SK-N-SH (cell line): ENCODE measurements around the gene POLR1C. TPM values are rescaled to one million over a fixed set of nuclear protein-coding genes. Genes with fewer than 3 reads are reported as not detected.
A peak's percentile ranks its signal among the peaks of the same experiment; 100 is the strongest.

Experiments
- CTCF ChIA-PET: fragments of 300-600, 350-600 bp; formaldehyde crosslinking; extraction: SDS; loops from one replicate; lab custom pipeline; 2021; lab: Yijun Ruan, JAX
- POLR2A ChIA-PET: fragments of 350-600 bp; sonication (Branson Sonifier 250); formaldehyde crosslinking; extraction: SDS; loops from one replicate; lab custom pipeline; 2020; ENCODE audit warnings: antibody characterized with exemption, inconsistent platforms; lab: Yijun Ruan, JAX
- DNase-seq: peaks from one replicate; pipeline ENCODE4 v3.0.0; 2012
- H2AFZ ChIP-seq: fragments of 200-600 bp; sonication (generic); 2 replicates; pipeline ENCODE4 v1.8.1; 2016; ENCODE audit warnings: antibody characterized with exemption, mild to moderate bottlenecking, low read depth
- H3F3A ChIP-seq: fragments of 200-600 bp; sonication (generic); replicated peaks from 2 replicates; pipeline ENCODE3; 2016; ENCODE audit warnings: antibody characterized with exemption, mild to moderate bottlenecking; ENCODE audit not compliant: insufficient read depth
- H3K27ac ChIP-seq, 2 experiments: fragments of 200-500 bp in 1 of 2; fragments of 200-600 bp in 1 of 2; sonication (Bioruptor generic) in 1 of 2; sonication (generic), shearing (Covaris generic) in 1 of 2; 2 replicates each; pipeline versions ENCODE4 v1.5.1 to v1.6.1; 2014 to 2016; ENCODE audit warnings: low read depth in 2 of 2, inconsistent platforms in 1 of 2, low read length in 1 of 2, mild to moderate bottlenecking in 1 of 2, mixed read lengths in 1 of 2
- H3K27me3 ChIP-seq: fragments of 200-600 bp; sonication (generic), shearing (Covaris generic); 2 replicates; pipeline ENCODE4 v1.6.1; 2016; ENCODE audit warnings: mixed run types; ENCODE audit not compliant: insufficient read depth
- H3K36me3 ChIP-seq, 2 experiments: fragments of 200-500 bp in 1 of 2; fragments of 200-600 bp in 1 of 2; sonication (Bioruptor generic) in 1 of 2; sonication (generic) in 1 of 2; replicated peaks in 1 of 2; 2 replicates each; pipeline versions ENCODE3 to v1.5.1; 2014 to 2016; ENCODE audit warnings: low read length in 1 of 2, mild to moderate bottlenecking in 1 of 2; ENCODE audit not compliant: insufficient read depth in 2 of 2, control insufficient read depth in 1 of 2
- H3K4me1 ChIP-seq, 2 experiments: fragments of 200-500 bp in 1 of 2; fragments of 200-600 bp in 1 of 2; sonication (Bioruptor generic) in 1 of 2; sonication (generic), shearing (Covaris generic) in 1 of 2; 2 replicates each; pipeline versions ENCODE4 v1.5.1 to v1.6.1; 2014 to 2016; ENCODE audit warnings: low read depth in 1 of 2, low read length in 1 of 2, mixed run types in 1 of 2; ENCODE audit not compliant: insufficient read depth in 2 of 2, control insufficient read depth in 1 of 2
- H3K4me2 ChIP-seq: fragments of 200-600 bp; sonication (generic), shearing (Covaris generic); 2 replicates; pipeline ENCODE4 v1.6.1; 2017; ENCODE audit warnings: mixed run types
- H3K4me3 ChIP-seq, 2 experiments: fragments of 200-500 bp in 1 of 2; fragments of 200-600 bp in 1 of 2; sonication (Bioruptor generic) in 1 of 2; sonication (generic), shearing (Covaris generic) in 1 of 2; 2 replicates each; pipeline versions ENCODE4 v1.5.1 to v1.8.1; 2014 to 2016; ENCODE audit warnings: low read depth in 2 of 2, inconsistent platforms in 1 of 2, low read length in 1 of 2, mild to moderate bottlenecking in 1 of 2, mixed read lengths in 1 of 2, moderate library complexity in 1 of 2
- H3K79me2 ChIP-seq: fragments of 200-600 bp; sonication (generic); 2 replicates; pipeline ENCODE4 v1.8.1; 2017; ENCODE audit warnings: mild to moderate bottlenecking; ENCODE audit not compliant: insufficient read depth
- H3K9ac ChIP-seq: fragments of 200-600 bp; sonication (generic); 2 replicates; pipeline ENCODE4 v1.6.1; 2017; ENCODE audit warnings: mixed run types
- H3K9me2 ChIP-seq: fragments of 200-600 bp; sonication (generic); 2 replicates; pipeline ENCODE4 v1.6.1; 2017; ENCODE audit warnings: mixed run types
- H3K9me3 ChIP-seq: fragments of 200-600 bp; sonication (generic); 2 replicates; pipeline ENCODE4 v1.6.1; 2017; ENCODE audit warnings: mixed run types, mild to moderate bottlenecking, moderate library complexity
- H4K20me1 ChIP-seq: fragments of 200-600 bp; sonication (generic); 2 replicates; pipeline ENCODE4 v1.6.1; 2017; ENCODE audit warnings: mild to moderate bottlenecking, mixed run types; ENCODE audit not compliant: insufficient read depth
- CHD2 ChIP-seq: fragments of 150-350 bp; IDR thresholded peaks from 2 replicates; pipeline ENCODE4 v1.6.1; 2018; ENCODE audit warnings: low read length; ENCODE audit not compliant: partially characterized antibody
- CTCF ChIP-seq: fragments of 200-600 bp; sonication (generic); IDR thresholded peaks from 2 replicates; pipeline ENCODE4 v1.6.1; 2017; ENCODE audit warnings: antibody characterized with exemption, mild to moderate bottlenecking, moderate library complexity
- ELF1 ChIP-seq: IDR thresholded peaks from 2 replicates; pipeline ENCODE4 v1.4.0; 2012
- EP300 ChIP-seq, 2 experiments: IDR thresholded peaks; 2 replicates each; pipeline versions ENCODE4 v1.4.0 to v1.6.1; 2012; ENCODE audit warnings: borderline replicate concordance in 1 of 2, low read depth in 1 of 2, low read length in 1 of 2
- EZH2phosphoT487 ChIP-seq: fragments of 200-600 bp; sonication (generic); IDR thresholded peaks from 2 replicates; pipeline ENCODE4 v1.6.1; 2017; ENCODE audit warnings: low read depth, mixed run types, mild to moderate bottlenecking, antibody characterized with exemption, moderate library complexity, borderline replicate concordance
- FOSL2 ChIP-seq: IDR thresholded peaks from 2 replicates; pipeline ENCODE4 v1.4.0; 2012; ENCODE audit warnings: low read depth, mild to moderate bottlenecking, moderate library complexity, borderline replicate concordance
- GABPA ChIP-seq: IDR thresholded peaks from 2 replicates; pipeline ENCODE4 v1.4.0; 2012; ENCODE audit warnings: low read depth, mild to moderate bottlenecking
- MAX ChIP-seq: IDR thresholded peaks from 2 replicates; pipeline ENCODE4 v1.4.0; 2012; ENCODE audit warnings: low read depth
- NFIC ChIP-seq: IDR thresholded peaks from 2 replicates; pipeline ENCODE4 v1.4.0; 2012; ENCODE audit warnings: borderline replicate concordance
- NRF1 ChIP-seq: IDR thresholded peaks from 2 replicates; pipeline ENCODE4 v1.6.1; 2012; ENCODE audit warnings: low read depth, mild to moderate bottlenecking, low read length
- RAD21 ChIP-seq: IDR thresholded peaks from 2 replicates; pipeline ENCODE4 v1.6.1; 2012; ENCODE audit warnings: mild to moderate bottlenecking, low read length
- RCOR1 ChIP-seq: fragments of 150-350 bp; IDR thresholded peaks from 2 replicates; pipeline ENCODE4 v1.6.1; 2017; ENCODE audit warnings: antibody characterized with exemption, low read length
- REST ChIP-seq: IDR thresholded peaks from 2 replicates; pipeline ENCODE4 v1.6.1; 2012; ENCODE audit warnings: mild to moderate bottlenecking, low read depth, low read length, moderate library complexity
- RFX5 ChIP-seq: IDR thresholded peaks from 2 replicates; pipeline ENCODE4 v1.6.1; 2012; ENCODE audit warnings: mild to moderate bottlenecking, improper control_type of control experiment, low read length
- RXRA ChIP-seq: IDR thresholded peaks from 2 replicates; pipeline ENCODE4 v1.4.0; 2012; ENCODE audit warnings: low read depth, mild to moderate bottlenecking, borderline replicate concordance
- SMC3 ChIP-seq: IDR thresholded peaks from 2 replicates; pipeline ENCODE4 v1.6.1; 2012; ENCODE audit warnings: low read depth, low read length, improper control_type of control experiment
- TAF1 ChIP-seq: IDR thresholded peaks from 2 replicates; pipeline ENCODE4 v1.6.1; 2012; ENCODE audit warnings: low read depth, mild to moderate bottlenecking, low read length, moderate library complexity, borderline replicate concordance
- TCF12 ChIP-seq: IDR thresholded peaks from 2 replicates; pipeline ENCODE4 v1.4.0; 2012
- USF1 ChIP-seq: IDR thresholded peaks from 2 replicates; pipeline ENCODE4 v1.4.0; 2012; ENCODE audit warnings: low read depth, borderline replicate concordance
- USF2 ChIP-seq: fragments of 150-350 bp; IDR thresholded peaks from 2 replicates; pipeline ENCODE4 v1.6.1; 2017; ENCODE audit warnings: antibody characterized with exemption, low read length, low read depth, borderline replicate concordance
- YY1 ChIP-seq: IDR thresholded peaks from 2 replicates; pipeline ENCODE4 v1.4.0; 2012; ENCODE audit warnings: low read depth, mild to moderate bottlenecking
- ZBTB33 ChIP-seq: IDR thresholded peaks from 2 replicates; pipeline ENCODE4 v1.4.0; 2012; ENCODE audit warnings: low read depth, borderline replicate concordance
- WGBS: methylation state at CpG from one replicate; pipeline ENCODE4 v1.1.6; 2017; ENCODE audit warnings: low lambda C conversion rate; 5-methylcytosine and 5-hydroxymethylcytosine counted together
- polyA plus RNA-seq, 3 experiments: library from polyadenylated mRNA; depleted of rRNA; stranded (reverse); fragments of >200 nt; gene quantifications; 2 replicates each; pipeline ENCODE4 v1.2.3, GENCODE V29; 2012

Gene POLR1C
- polyA plus RNA-seq, 1 of the 3 experiments (the other 2 are of a cell fraction): 59.1 TPM

GRCh38 chr6:43509984-43510826 lies 6.7 kb upstream of the POLR1C start, which contains the start of gene LRRC73:
TSS of gene LRRC73 (minus strand) at chr6:43510346. CDS start at chr6:43509785, 561 bp downstream.
- peak; percentile 94 for DNase-seq
- no peaks in the 10 kb centered on the region for H3K9me3 ChIP-seq
- H3F3A ChIP-seq: peaks cover 14% of the 10 kb centered on the region
- no peaks in the 10 kb centered on the region for H3K9me2 ChIP-seq
- no peaks in the 10 kb centered on the region for H3K27me3 ChIP-seq
- H3K4me2 ChIP-seq: peak within 1 kb of the TSS; percentile 92
- H3K4me3 ChIP-seq: peak within 1 kb of the TSS; percentile 65 to 73
- CTCF ChIA-PET: interaction anchor here (0.6 to 22.4 kb wide), 15 partner anchors 10 to 569 kb away, joined by 3 to 382 read pairs (median 4); partner anchors contain the start of gene DLK2
- peaks cover 14% of the 10 kb centered on the region for H3K79me2 ChIP-seq
- peak within 1 kb of the TSS; percentile 41; the same call in 1 of the 2 replicates for H2AFZ ChIP-seq
- WGBS: 20% methylated on average over 17 of the region's 96 CpGs
- H3K9ac ChIP-seq: peak within 1 kb of the TSS; percentile 63
- POLR2A ChIA-PET: interaction anchor here (0.5 to 1.6 kb wide), 13 partner anchors 8 to 563 kb away, joined by 3 to 10 read pairs (median 3); partner anchors contain the start of genes DLK2, DNPH1 and ZNF318
- H3K36me3 ChIP-seq: peaks cover 23 to 49% of the 10 kb centered on the region in 2 experiments
- H4K20me1 ChIP-seq: 0 out of 2 replicates have a peak, but pooled peaks cover 11% of the 10 kb centered on the region
- H3K27ac ChIP-seq: peak within 1 kb of the TSS; percentile 49 to 78; a peak in 3 of 4 replicates
- peaks cover 6 to 28% of the 10 kb centered on the region in 2 experiments; a peak in 2 of 4 replicates for H3K4me1 ChIP-seq
- TF ChIP-seq ZBTB33 (0 out of 2 replicates have a peak, but pooled peaks have one; percentile 64), EP300 (IDR thresholded peaks at IDR 0.05; ENCODE audit: borderline replicate concordance in 1 of 2, low read depth in 1 of 2, low read length in 1 of 2) (no peak), NRF1 (no peak), MAX (0 out of 2 replicates have a peak, but pooled peaks have one; percentile 33), REST (no peak), RAD21 (no peak), RXRA (no peak), FOSL2 (no peak), YY1 (0 out of 2 replicates have a peak, but pooled peaks have one; percentile 59), CHD2 (peak; percentile 73), TAF1 (no peak), USF2 (no peak), ELF1 (no peak), RFX5 (peak; percentile 98), RCOR1 (no peak), NFIC (no peak), USF1 (no peak), SMC3 (no peak), GABPA (no peak), EZH2phosphoT487 (no peak), CTCF (no peak), TCF12 (no peak)
